Right lobe of liver (tissue), 6 donors: Measurements from ENCODE around the gene IFNA4. TPM values are rescaled to one million over a fixed set of nuclear protein-coding genes. Genes with fewer than 3 reads are reported as not detected.
A peak's percentile ranks its signal among the peaks of the same experiment; 100 is the strongest.
"Not testable (repeated sequence)": the region's sequence is repeated elsewhere in the genome, so short reads cannot be mapped to it uniquely, and the experiment has no call there.

Experiments
- ATAC-seq, 4 donors: fragments of 200-7000 bp; cut with Tn5 transposase; one replicate each; pipeline ENCODE4 v1.9.1; 2020; ENCODE audit warnings: mild to moderate bottlenecking in 4 of 4, moderate library complexity in 4 of 4
- DNase-seq, 3 donors: peaks; one replicate each; pipeline ENCODE4 v3.0.0-alpha.2; 2020
- H3K27ac ChIP-seq, 3 donors: fragments of 200-600 bp; one replicate each; pipeline ENCODE4 v1.8.0; 2022
- H3K27me3 ChIP-seq, 2 donors: fragments of 200-600 bp; one replicate each; pipeline ENCODE4 v1.8.0; 2022
- H3K36me3 ChIP-seq, 4 donors: fragments of 200-600 bp; sonication (generic) in 1 of 4; one replicate each; pipeline versions ENCODE4 v1.5.1 to v1.8.0; 2017 to 2022; ENCODE audit warnings: control low read depth in 1 of 4
- H3K4me1 ChIP-seq, 4 donors: fragments of 200-600 bp; sonication (generic) in 1 of 4; one replicate each; pipeline versions ENCODE4 v1.5.1 to v1.8.0; 2017 to 2022; ENCODE audit warnings: control low read depth in 1 of 4
- H3K4me3 ChIP-seq, 3 donors: fragments of 200-600 bp; one replicate each; pipeline ENCODE4 v1.8.0; 2022
- H3K9me3 ChIP-seq, 4 donors: fragments of 200-600 bp; sonication (generic) in 1 of 4; one replicate each; pipeline versions ENCODE4 v1.5.1 to v1.8.0; 2017 to 2022; ENCODE audit warnings: control low read depth in 1 of 4
- POLR2A ChIP-seq: fragments of 450-650 bp; IDR thresholded peaks from one replicate; pipeline ENCODE4 v1.6.1; 2017; ENCODE audit warnings: antibody characterized with exemption, mild to moderate bottlenecking
- WGBS: methylation state at CpG from one replicate; pipeline ENCODE4 v1.1.6; 2018; ENCODE audit warnings: low coverage, low lambda C conversion rate; ENCODE audit not compliant: insufficient coverage; ENCODE audit errors: missing lambda C conversion rate; 5-methylcytosine and 5-hydroxymethylcytosine counted together
- intact Hi-C, 2 donors: fragments of 100-400 bp; cut with DNase I; formaldehyde crosslinking; loops; one replicate each; pipeline versions ENCODE4 v1.11.2 to v1.14.1; 2022
- total RNA-seq, 6 experiments: library from RNA; depleted of rRNA in 2 of 6; stranded (reverse); fragments of >200 nt in 2 of 6; fragmentation: NEBNext Ultra II Directional in 3 of 6; extraction: Animal tissue kit (Norgen Biotek cat#: 25700) in 3 of 6; gene quantifications; one replicate each; pipeline versions ENCODE4 v1.1.0 to v1.2.4, GENCODE V29; 2016 to 2023
- TF ChIP-seq, protein P1 (sequence below), 4 donors: fragments of 200-600 bp in 3 of 4; fragments of 450-650 bp in 1 of 4; IDR thresholded peaks; one replicate each; pipeline versions ENCODE4 v1.5.1 to v1.8.0; 2016 to 2022; ENCODE audit warnings: antibody characterized with exemption in 4 of 4, mild to moderate bottlenecking in 2 of 4
- donor health status: DM: no; HTN: yes; CAD: no.
- donor health status: DM: no; HTN: no; CAD: no.
- donor health status: DM: no; HTN: no; CAD: no.
- donor health status: DM: no; HTN: yes; CAD: no.
- donor health status: DM: no; HTN: yes; CAD: no.

The IFNA4 gene
- total RNA-seq, 6 experiments from 2014 or later: not detected

DNA sequence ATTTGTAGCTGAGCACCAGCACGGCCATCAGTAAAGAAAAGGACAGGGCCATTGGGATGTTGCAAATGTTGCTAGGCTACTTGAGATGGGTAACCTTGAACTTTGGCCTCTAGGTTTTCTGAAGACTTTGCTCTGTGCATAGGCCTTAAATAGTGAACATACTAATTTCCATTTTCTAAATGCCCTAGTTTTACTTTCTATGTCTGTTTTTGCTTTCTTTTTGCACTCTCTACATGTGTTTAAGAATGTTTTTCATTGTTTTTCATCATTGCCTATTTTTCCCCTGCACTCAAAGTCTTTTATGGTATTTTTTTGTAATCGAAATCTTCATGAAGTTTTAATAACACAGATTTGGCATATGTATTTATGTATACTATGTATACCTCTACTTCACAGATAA, 40.7 kb upstream of the IFNA4 start, which contains the start of gene IFNA17:
IFNA17 (minus strand) TSS at position 101 of the 400 bp plus-strand sequence; CDS start at position 52, 49 bp downstream.
- no peaks in the 10 kb centered on the region for H3K9me3 ChIP-seq
- no peaks in the 10 kb centered on the region for H3K27me3 ChIP-seq
- H3K27ac ChIP-seq: no peak within 1 kb of the TSS
- intact Hi-C loops: no loop called here
- no peak for ATAC-seq
- no peaks in the 10 kb centered on the region for H3K4me1 ChIP-seq
- no peak for DNase-seq
- no peak within 1 kb of the TSS for H3K4me3 ChIP-seq
- H3K36me3 ChIP-seq: no peaks in the 10 kb centered on the region
- WGBS: 40% methylated on average over 1 of the region's 2 CpGs
- no peak for TF ChIP-seq POLR2A
- TF ChIP-seq, protein P1, sequence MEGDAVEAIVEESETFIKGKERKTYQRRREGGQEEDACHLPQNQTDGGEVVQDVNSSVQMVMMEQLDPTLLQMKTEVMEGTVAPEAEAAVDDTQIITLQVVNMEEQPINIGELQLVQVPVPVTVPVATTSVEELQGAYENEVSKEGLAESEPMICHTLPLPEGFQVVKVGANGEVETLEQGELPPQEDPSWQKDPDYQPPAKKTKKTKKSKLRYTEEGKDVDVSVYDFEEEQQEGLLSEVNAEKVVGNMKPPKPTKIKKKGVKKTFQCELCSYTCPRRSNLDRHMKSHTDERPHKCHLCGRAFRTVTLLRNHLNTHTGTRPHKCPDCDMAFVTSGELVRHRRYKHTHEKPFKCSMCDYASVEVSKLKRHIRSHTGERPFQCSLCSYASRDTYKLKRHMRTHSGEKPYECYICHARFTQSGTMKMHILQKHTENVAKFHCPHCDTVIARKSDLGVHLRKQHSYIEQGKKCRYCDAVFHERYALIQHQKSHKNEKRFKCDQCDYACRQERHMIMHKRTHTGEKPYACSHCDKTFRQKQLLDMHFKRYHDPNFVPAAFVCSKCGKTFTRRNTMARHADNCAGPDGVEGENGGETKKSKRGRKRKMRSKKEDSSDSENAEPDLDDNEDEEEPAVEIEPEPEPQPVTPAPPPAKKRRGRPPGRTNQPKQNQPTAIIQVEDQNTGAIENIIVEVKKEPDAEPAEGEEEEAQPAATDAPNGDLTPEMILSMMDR (IDR thresholded peaks at IDR 0.05): no peak

DNA sequence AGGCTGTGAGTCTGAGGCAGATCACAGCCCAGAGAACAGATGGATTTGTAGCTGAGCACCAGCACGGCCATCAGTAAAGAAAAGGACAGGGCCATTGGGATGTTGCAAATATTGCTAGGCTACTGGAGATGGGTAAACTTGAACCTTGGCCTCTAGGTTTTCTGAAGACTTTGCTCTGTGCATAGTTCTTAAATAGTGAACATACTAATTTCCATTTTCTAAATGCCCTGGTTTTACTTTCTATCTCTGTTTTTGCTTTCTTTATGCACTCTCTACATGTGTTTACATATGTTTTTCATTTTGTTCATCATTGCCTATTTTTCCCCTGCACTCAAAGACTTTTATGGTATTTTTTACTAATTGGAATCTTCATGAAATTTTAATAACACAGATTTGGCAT, 29.8 kb upstream of the IFNA4 start, which contains the start of gene IFNA16:
IFNA16 (minus strand) TSS at position 101 of the 400 bp plus-strand sequence; CDS start at position 95, 6 bp downstream.
- no CpG with 5 or more reads among the region's 1 CpG for WGBS
- DNase-seq, ATAC-seq, H3K27me3 ChIP-seq, H3K9me3 ChIP-seq, H3K36me3 ChIP-seq, intact Hi-C loops, H3K4me3 ChIP-seq, H3K4me1 ChIP-seq, H3K27ac ChIP-seq: not testable (repeated sequence)

DNA sequence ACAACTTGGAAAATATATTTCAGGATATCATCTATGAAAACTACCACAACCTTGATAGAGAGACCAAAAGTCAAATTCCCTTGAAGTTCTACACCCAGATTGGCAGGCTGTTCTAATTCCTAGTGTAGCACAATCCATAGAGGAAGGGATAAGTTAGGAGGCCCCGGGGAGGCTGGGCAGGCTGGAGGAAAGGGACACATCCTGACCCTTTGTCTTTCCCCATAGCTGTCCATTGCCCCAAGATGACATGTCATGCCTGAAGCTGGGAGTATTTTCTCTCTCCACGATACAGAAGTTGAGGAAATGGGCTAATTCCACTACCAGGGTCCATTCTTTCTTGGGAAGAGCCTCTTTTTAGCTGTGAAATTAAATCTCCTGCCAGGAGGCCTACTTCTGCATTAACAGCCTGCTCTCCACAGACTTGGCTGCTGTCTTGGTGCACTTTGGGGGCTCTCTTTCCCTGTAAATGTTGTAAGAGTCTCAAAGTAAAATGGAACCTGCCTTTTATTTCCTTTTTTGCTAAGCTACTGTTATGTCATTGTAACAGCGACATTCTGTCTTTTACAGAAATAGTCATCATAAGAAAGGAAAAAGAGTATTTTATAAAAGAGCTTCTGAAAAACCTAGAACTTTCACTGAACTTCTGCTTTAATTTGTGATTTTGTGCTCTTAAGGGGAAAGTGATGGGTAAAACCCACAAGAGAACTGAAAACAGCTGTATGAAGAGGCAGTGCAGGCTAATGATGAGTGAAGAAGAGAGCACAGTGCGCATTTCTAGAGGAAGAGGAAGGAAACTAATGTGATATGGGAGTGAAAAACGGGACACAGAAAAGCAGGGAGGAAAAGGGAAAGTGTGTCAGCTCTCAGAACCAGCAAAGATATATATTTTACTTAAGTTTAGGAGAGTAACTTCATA, 26.3 kb upstream of the IFNA4 start:
- 10% methylated on average over 4 of the region's 5 CpGs for WGBS
- intact Hi-C loops: not testable (repeated sequence)
- TF ChIP-seq, protein P1 (IDR thresholded peaks at IDR 0.05): peak in 3 of 4 donors; percentile 20 to 25 (median 22)

DNA sequence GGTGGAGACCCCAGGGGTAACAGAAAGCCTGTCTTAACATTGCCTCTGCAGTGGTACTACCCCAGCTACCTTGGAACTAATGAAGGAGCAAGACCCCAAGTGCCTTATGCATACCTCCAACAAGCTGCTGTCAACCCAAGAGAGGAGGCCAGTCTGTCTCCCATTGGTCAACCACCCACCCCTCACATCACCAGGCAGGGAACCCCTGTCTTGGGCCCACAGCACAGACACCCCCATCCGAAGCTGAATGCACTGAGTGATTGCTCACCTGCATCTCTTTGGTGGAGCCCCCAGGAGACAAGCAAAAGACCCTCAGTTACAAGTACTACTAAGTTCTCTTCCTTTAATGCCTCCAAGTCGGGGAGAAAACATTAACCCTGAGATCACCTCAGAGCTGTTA, 24.8 kb upstream of the IFNA4 start:
- H3K36me3 ChIP-seq, H3K9me3 ChIP-seq, H3K4me1 ChIP-seq, intact Hi-C loops, H3K27ac ChIP-seq, H3K4me3 ChIP-seq, DNase-seq, H3K27me3 ChIP-seq: not testable (repeated sequence)
- peak in 1 of 4 donors; percentile 28 for ATAC-seq
- 11% methylated on average over 1 of the region's 2 CpGs for WGBS

More for the DNA sequence above, 26.3 kb upstream of the IFNA4 start:
- not testable (repeated sequence) for H3K27ac ChIP-seq, H3K27me3 ChIP-seq, H3K9me3 ChIP-seq, H3K4me1 ChIP-seq, H3K36me3 ChIP-seq, DNase-seq, H3K4me3 ChIP-seq
- ATAC-seq: peak in 2 of 4 donors; percentile 23 to 42

DNA sequence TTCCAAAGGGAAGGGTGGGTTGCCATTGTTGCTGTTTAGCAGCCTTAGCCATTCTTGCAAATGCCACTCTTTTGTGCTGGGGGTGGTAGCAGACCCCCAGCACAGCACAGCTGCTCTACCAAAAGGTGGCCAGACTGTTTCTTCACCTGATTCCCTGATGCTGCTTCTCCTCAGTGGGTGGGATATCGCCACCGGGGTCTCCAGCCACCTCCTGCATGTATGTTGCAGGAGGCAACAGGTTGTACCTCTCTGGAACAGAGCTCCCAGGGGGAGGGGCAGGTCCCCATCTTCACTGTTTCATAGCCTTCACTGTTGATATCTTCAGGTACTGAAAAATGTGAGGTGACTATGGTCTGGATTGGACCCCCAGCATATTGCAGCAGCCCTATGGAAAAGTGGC, 23.4 kb upstream of the IFNA4 start:
- H3K4me1 ChIP-seq, DNase-seq, H3K27ac ChIP-seq, ATAC-seq, H3K4me3 ChIP-seq, H3K36me3 ChIP-seq, H3K9me3 ChIP-seq, H3K27me3 ChIP-seq, intact Hi-C loops: not testable (repeated sequence)
- WGBS: no CpG with 5 or more reads among the region's 2 CpGs

DNA sequence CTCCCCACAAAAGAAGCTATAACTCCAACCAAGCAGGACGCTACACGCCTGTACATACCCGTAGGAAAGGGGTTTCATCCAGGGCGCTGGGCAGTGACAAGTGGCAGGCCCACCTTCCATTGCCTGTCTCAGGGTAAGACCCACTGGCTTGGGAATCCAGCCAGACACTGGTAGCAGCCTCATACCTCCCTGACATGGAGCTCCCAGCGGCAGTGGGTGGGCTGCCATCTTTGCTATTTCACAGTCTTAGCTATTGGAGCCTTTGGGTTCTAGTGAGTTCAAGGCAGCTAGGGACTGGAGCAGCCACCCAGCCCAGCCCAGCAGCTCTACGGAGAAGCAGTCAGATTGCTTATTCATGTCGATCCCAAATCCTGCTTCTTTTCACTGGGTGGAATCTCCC, 22.9 kb upstream of the IFNA4 start:
- Histone ChIP-seq H3K36me3 (no peaks in the 10 kb centered on the region), H3K27me3 (no peaks in the 10 kb centered on the region), H3K9me3 (no peaks in the 10 kb centered on the region), H3K27ac (no peak overlapping the region), H3K4me3 (no peak overlapping the region), H3K4me1 (no peaks in the 10 kb centered on the region)
- no peak for TF ChIP-seq POLR2A
- TF ChIP-seq, protein P1 (IDR thresholded peaks at IDR 0.05): no peak
- intact Hi-C loops: no loop called here
- no CpG with 5 or more reads among the region's 7 CpGs for WGBS
- DNase-seq: no peak
- ATAC-seq: no peak

DNA sequence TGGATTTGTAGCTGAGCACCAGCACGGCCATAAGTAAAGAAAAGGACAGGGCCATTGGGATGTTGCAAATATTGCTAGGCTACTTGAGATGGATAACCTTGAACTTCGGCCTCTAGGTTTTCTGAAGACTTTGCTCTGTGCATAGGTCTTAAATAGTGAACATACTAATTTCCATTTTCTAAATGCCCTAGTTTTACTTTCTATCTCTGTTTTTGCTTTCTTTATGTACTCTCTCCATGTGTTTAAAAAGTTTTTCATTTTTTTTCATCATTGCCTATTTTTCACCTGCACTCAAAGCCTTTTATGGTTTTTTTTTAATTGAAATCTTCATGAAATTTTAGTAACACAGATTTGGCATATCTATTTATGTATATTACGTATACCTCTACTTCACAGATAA, 19.7 kb upstream of the IFNA4 start, which contains the start of gene IFNA10:
IFNA10 (minus strand) TSS at position 101 of the 400 bp plus-strand sequence; CDS start at position 55, 46 bp downstream.
- H3K27ac ChIP-seq, H3K4me3 ChIP-seq, ATAC-seq, H3K9me3 ChIP-seq, H3K27me3 ChIP-seq, H3K4me1 ChIP-seq, DNase-seq, H3K36me3 ChIP-seq, intact Hi-C loops: not testable (repeated sequence)
- 47% methylated on average over 2 of the region's 3 CpGs for WGBS
